Mesothelial cell of epicardium (in vitro differentiated cells): Measurements from ENCODE around the gene RREB1. TPM values are rescaled to one million over a fixed set of nuclear protein-coding genes. Genes with fewer than 3 reads are reported as not detected.

Source experiments
- DNase-seq, 2 experiments: peaks; one replicate each; pipeline ENCODE4 v3.0.0; 2021; ENCODE audit warnings: low spot score in 2 of 2; ENCODE audit not compliant: unreplicated experiment in 2 of 2
- H3K27ac Mint-ChIP-seq: 2 replicates; pipeline ENCODE4 v1.8.0; 2021; ENCODE audit warnings: mixed read lengths
- H3K27me3 Mint-ChIP-seq: 2 replicates; pipeline ENCODE4 v1.8.0; 2021; ENCODE audit warnings: low read depth, mixed read lengths
- H3K36me3 Mint-ChIP-seq: 2 replicates; pipeline ENCODE4 v1.8.0; 2021; ENCODE audit warnings: mixed read lengths
- H3K4me1 Mint-ChIP-seq: 2 replicates; pipeline ENCODE4 v1.8.0; 2021; ENCODE audit warnings: mixed read lengths
- H3K4me3 Mint-ChIP-seq: 2 replicates; pipeline ENCODE4 v1.8.0; 2021; ENCODE audit warnings: mild to moderate bottlenecking, moderate library complexity, mixed read lengths
- H3K9me3 Mint-ChIP-seq: 2 replicates; pipeline ENCODE4 v1.8.0; 2021; ENCODE audit warnings: mixed read lengths
- total RNA-seq: library from RNA; stranded (reverse); gene quantifications from 3 replicates; pipeline ENCODE4 v1.2.1, GENCODE V29; 2021
- TF ChIP-seq, protein P1 (sequence below): fragments of 200-600 bp; sonication (generic); IDR thresholded peaks from one replicate; pipeline ENCODE4 v1.5.0; 2021; ENCODE audit warnings: antibody characterized with exemption; ENCODE audit not compliant: unreplicated experiment

The RREB1 gene
- 55.4 to 63.0 TPM (median 57.5 TPM) in 3 replicates for total RNA-seq

GRCh38 chr6:7107578-7108195 lies at the start of gene RREB1:
Gene RREB1 (plus strand): TSS chr6:7107961. CDS start chr6:7181912, 73,951 bp downstream.
- Mint-ChIP-seq H3K4me1 (peaks cover 35% of the 10 kb centered on the region), H3K27me3 (no peaks in the 10 kb centered on the region), H3K27ac (peak within 1 kb of the TSS; percentile 92), H3K4me3 (peak within 1 kb of the TSS; percentile 94), H3K36me3 (no peaks in the 10 kb centered on the region), H3K9me3 (no peaks in the 10 kb centered on the region)
- TF ChIP-seq, protein P1, sequence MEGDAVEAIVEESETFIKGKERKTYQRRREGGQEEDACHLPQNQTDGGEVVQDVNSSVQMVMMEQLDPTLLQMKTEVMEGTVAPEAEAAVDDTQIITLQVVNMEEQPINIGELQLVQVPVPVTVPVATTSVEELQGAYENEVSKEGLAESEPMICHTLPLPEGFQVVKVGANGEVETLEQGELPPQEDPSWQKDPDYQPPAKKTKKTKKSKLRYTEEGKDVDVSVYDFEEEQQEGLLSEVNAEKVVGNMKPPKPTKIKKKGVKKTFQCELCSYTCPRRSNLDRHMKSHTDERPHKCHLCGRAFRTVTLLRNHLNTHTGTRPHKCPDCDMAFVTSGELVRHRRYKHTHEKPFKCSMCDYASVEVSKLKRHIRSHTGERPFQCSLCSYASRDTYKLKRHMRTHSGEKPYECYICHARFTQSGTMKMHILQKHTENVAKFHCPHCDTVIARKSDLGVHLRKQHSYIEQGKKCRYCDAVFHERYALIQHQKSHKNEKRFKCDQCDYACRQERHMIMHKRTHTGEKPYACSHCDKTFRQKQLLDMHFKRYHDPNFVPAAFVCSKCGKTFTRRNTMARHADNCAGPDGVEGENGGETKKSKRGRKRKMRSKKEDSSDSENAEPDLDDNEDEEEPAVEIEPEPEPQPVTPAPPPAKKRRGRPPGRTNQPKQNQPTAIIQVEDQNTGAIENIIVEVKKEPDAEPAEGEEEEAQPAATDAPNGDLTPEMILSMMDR: no peak
- peak; percentile 33 to 64 for DNase-seq

GRCh38 chr6:7058250-7058923 lies 49.4 kb upstream of the RREB1 start:
- Mint-ChIP-seq H3K27ac (peak overlapping the region; percentile 4), H3K9me3 (no peaks in the 10 kb centered on the region), H3K4me3 (no peak overlapping the region), H3K36me3 (no peaks in the 10 kb centered on the region), H3K4me1 (peaks cover 32% of the 10 kb centered on the region), H3K27me3 (no peaks in the 10 kb centered on the region)
- no peak for DNase-seq
- TF ChIP-seq, protein P1: no peak

DNA sequence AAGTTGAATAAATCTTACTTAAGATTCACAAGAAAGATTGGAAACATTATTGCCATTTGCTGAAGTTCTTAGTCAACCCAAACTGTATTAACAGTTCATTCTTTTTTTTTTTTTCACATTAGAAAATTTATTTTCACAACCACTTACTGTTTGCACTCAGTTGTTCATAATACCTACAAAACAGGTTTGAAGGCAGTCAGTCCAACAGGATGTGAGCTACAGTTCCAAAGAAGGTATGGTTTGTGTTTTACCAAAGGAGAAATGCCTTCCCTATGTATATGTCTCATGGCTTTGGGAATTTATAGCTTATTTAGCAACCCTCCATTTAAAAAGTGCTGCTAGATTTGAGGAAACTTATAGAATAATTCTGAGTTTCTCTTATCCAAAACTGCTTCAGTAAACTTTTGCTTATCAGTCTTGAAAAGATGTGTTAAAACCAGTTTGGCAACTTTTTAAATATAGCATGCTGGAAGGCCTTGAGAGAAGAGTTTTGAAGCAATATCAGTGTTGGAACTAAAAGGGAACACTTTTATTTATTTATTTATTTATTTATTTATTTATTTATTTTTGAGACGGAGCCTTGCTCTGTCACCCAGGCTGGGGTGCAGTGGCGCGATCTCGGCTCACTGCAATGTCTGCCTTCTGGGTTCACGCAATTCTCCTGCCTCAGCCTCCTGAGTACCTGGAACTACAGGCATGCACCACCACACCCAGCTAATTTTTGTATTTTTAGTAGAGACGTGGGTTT lies 46.8 kb upstream of the RREB1 start:
- H3K27ac Mint-ChIP-seq: peak overlapping the region; percentile 84

GRCh38 chr6:7062451-7063162 lies 45.2 kb upstream of the RREB1 start:
- no peaks in the 10 kb centered on the region for H3K36me3 Mint-ChIP-seq
- peak overlapping the region; percentile 61 for H3K27ac Mint-ChIP-seq
- no peaks in the 10 kb centered on the region for H3K27me3 Mint-ChIP-seq
- no peaks in the 10 kb centered on the region for H3K9me3 Mint-ChIP-seq
- TF ChIP-seq, protein P1: no peak
- no peak overlapping the region for H3K4me3 Mint-ChIP-seq
- peaks cover 32% of the 10 kb centered on the region for H3K4me1 Mint-ChIP-seq
- DNase-seq: no peak

More for the DNA sequence above, 46.8 kb upstream of the RREB1 start:
- no peaks in the 10 kb centered on the region for H3K36me3 Mint-ChIP-seq
- no peaks in the 10 kb centered on the region for H3K27me3 Mint-ChIP-seq
- TF ChIP-seq, protein P1: no peak
- peaks cover 32% of the 10 kb centered on the region for H3K4me1 Mint-ChIP-seq
- H3K4me3 Mint-ChIP-seq: no peak overlapping the region
- H3K9me3 Mint-ChIP-seq: no peaks in the 10 kb centered on the region
- no peak for DNase-seq

GRCh38 chr6:7067305-7067704 lies 40.5 kb upstream of the RREB1 start:
- Mint-ChIP-seq H3K4me3 (no peak overlapping the region), H3K4me1 (peaks cover 3% of the 10 kb centered on the region), H3K27me3 (no peaks in the 10 kb centered on the region), H3K27ac (no peak overlapping the region), H3K36me3 (no peaks in the 10 kb centered on the region), H3K9me3 (no peaks in the 10 kb centered on the region)
- TF ChIP-seq, protein P1: no peak
- DNase-seq: no peak
